SKM-1 treated with dmso at 0.1 percent for 144 hours (cell line): ENCODE data around the gene CDK10.
"Not testable (repeated sequence)": the region's sequence is repeated elsewhere in the genome, so short reads cannot be mapped to it uniquely, and the experiment has no call there.

Experiments
- DNase-seq: peaks from one replicate; lab custom pipeline; 2025; ENCODE audit not compliant: unreplicated experiment; lab: John Stamatoyannopoulos, UW

CDK10 gene

GRCh38 chr16:89695086-89695874 is 8.8 kb downstream of the CDK10 start:
- no peak for DNase-seq

GRCh38 chr16:89695875-89696669 is 9.6 kb downstream of the CDK10 start:
- DNase-seq, result no peak

- DNase-seq, result no peak
Measured at GRCh38 chr16:89696670-89697128, 10.2 kb downstream of the CDK10 start.

- DNase-seq, result no peak
Measured at GRCh38 chr16:89697161-89697615, 10.7 kb downstream of the CDK10 start.

GRCh38 chr16:89697616-89698331 is 11.3 kb downstream of the CDK10 start:
- DNase-seq, result no peak

GRCh38 chr16:89698717-89699116 is 12.2 kb downstream of the CDK10 start:
- DNase-seq, result not testable (repeated sequence)

- not testable (repeated sequence) for DNase-seq
Measured at GRCh38 chr16:89699629-89700099, 13.2 kb downstream of the CDK10 start.

- DNase-seq, result peak; percentile 97
Measured at GRCh38 chr16:89700100-89700648, 13.7 kb downstream of the CDK10 start.

- DNase-seq, result no peak
Measured at GRCh38 chr16:89700649-89701424, 14.3 kb downstream of the CDK10 start.

GRCh38 chr16:89701425-89702406 is 15.2 kb downstream of the CDK10 start, which contains the start of gene SPATA2L:
Gene SPATA2L, minus strand, starts transcription at chr16:89701705. Its CDS starts 473 bp downstream, at chr16:89701232.
- DNase-seq, result peak; percentile 95

- no peak for DNase-seq
Measured at GRCh38 chr16:89704281-89704680, 17.8 kb downstream of the CDK10 start.

- DNase-seq, result no peak
Measured at GRCh38 chr16:89705006-89705405, 18.5 kb downstream of the CDK10 start.

GRCh38 chr16:89706518-89707260 is 20.2 kb downstream of the CDK10 start:
- DNase-seq, result no peak

GRCh38 chr16:89707695-89708094 is 21.2 kb downstream of the CDK10 start:
- no peak for DNase-seq

GRCh38 chr16:89708481-89708931 is 22.0 kb downstream of the CDK10 start:
- DNase-seq, result no peak

- DNase-seq, result no peak
Measured at GRCh38 chr16:89709166-89709565, 22.7 kb downstream of the CDK10 start.

- DNase-seq, result no peak
Measured at GRCh38 chr16:89709716-89710432, 23.4 kb downstream of the CDK10 start.
